OCI-M2 (cell line): ENCODE data around the gene MRPL9.
"Not testable (repeated sequence)": the region's sequence is repeated elsewhere in the genome, so short reads cannot be mapped to it uniquely, and the experiment has no call there.

Experiments
- DNase-seq: peaks from one replicate; lab custom pipeline; 2025; ENCODE audit not compliant: unreplicated experiment; lab: John Stamatoyannopoulos, UW

MRPL9 gene

DNA sequence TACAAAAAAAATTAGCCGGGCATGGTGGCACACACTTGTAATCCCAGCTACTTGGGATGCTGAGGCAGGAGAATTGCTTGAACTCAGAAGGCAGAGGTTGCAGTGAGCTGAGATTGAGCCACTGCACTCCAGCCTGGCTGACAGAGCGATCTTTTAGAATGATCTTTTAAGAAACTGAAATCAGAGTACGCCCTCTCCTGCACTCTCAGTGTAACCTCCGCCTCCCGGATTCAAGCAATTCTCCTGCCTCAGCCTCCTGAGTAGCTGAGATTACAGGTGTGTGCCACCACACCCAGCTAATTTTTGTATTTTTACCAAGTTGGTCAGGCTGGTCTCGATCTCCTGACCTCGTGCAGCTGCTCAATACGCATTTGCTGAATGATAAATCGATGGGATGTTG, 29.3 kb downstream of the MRPL9 start:
- not testable (repeated sequence) for DNase-seq

DNA sequence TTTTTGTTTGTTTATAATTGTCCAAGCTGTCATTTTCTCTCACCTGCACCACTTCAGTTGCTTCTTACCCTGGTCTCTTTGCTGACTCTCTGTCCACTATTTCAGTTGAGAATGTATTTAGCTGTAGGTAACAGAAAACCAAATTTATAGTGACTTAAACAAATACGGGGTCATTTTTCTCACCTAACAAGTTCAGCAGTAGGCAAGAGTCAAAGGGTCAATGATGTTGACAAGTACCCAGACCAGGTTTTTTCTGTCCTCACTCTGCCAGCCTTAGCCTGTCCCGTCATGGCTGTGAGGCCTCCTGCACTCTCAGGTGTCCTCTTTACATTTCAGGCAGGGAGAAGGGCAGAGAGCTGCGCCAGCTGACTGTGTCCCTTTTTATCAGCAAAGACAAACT, 30.2 kb downstream of the MRPL9 start:
- no peak for DNase-seq

DNA sequence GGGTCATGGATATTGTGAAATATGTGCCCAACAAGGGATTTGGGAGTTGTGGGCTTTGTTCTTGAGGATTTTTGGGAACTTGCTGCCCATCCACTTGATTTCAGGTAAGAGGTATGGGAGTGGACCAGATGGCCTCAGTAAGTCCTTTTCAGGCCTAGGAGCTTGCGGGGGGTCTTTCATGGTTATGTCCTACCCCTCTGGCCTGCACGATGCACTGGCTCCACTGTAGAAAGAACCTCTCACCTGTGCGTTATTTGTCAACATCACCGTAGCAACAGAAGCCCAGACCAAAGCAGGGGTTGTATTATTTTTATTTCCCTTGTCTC, 33.4 kb downstream of the MRPL9 start:
- DNase-seq = no peak

DNA sequence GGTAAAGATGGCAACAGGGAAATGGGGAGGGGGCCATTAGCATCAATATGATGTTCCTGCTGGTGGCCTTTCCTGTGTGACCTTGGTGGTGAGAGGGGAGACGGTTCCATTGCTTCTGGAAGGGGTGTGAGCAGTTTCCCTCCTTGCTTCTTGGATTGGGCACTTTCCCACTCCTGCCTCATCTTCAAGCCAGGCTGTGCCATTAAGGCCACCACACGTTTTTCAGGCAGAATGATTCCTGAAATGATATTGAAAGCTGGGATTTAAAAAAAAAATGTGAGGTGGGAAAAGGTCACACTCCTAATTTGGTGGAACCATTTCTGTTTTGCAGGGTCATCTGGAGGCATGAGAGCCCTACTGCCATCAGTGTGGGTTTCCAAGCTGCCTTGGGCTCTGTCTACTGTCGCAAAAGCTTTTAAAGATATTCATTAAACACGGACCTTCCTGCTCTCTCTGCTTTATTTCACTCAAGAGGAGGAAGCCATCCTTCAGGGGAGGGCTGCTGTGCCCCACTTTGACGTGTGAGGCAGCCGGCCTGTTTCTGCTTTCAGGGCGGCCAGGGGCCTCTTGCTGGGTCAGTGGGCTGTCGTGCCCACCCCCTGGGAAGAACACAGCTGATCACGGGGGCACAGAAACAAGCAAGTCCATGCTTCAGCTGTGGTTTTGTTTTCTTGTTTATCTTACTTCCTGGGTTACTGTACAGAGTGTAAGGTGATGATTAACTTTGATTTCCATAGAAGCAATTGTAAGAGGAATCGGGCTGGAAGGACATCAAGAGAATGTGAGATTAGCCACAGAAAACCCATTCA, 33.9 kb downstream of the MRPL9 start:
- no peak for DNase-seq

DNA sequence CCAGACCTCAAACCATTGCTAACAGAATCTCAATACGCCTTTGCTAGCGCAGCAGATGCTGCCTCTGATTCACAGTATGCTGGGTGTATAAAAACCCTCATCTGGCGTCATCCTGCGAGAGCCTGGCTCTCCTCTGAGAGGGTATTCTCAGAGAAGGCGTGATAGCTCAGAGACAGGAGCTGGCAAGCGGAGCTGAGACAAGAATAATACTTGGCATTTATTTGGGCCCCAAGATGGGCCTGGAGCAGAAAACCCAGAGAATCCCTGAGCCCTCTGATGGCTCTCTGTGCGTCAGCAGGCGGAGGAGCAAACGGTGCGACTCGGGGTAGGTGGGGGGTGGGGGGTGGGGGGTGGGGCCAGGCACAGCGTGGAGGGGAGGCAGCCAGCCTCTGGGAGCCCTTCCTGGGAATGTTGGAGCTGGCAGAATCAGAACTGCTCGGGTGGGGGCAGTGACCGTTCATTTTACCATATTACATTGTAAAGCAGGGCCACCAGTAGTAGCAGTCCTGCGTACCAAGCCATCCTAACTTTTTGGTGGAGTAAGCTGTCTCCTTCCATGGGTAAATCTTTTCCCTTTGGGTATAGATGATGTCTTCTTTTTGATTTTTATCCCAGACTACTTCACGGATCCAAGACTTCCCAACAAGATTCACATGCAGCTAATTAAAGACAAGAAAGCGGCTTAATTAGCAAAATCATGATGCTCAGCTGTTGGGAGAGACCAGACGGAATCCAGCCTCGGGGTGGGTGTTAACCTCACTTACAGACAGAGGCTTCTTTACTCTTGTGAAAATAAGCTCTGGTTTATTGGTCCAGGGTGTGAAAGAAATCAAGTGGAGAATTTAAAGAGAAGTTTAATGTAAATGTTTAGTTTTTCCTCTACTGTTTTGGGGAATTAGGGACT, 34.9 kb downstream of the MRPL9 start:
- no peak for DNase-seq

DNA sequence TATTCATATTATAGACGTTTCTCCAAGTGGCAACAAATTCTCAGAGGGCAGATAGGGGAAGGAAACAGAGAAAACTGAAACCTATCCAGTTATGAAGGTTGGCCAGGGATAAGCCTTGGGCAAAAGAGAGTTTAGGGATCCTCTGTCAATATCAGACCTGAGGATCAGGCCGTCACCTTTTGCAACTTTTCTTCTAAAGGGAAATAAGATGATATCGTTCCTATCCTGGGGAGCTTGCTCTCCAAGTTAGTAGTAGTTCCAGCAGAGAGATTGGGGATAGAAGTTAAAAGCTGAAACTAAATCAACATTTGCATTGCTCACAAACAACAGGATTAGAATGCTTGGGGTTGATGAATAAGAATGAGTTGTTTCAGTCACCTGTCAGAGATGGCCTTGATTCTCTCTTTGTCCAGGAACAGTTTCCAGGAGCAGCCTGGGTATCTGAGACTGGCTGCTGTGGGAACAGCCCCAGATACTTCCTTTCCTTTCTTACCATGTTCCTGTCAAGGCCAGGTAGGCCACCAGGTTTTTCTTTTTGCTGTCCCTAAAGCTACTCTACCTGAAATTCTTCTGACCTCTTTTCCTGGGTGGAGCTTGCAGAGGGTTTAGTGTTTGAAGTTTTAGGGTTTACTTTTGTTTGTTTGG, 39.4 kb downstream of the MRPL9 start:
- DNase-seq = no peak

DNA sequence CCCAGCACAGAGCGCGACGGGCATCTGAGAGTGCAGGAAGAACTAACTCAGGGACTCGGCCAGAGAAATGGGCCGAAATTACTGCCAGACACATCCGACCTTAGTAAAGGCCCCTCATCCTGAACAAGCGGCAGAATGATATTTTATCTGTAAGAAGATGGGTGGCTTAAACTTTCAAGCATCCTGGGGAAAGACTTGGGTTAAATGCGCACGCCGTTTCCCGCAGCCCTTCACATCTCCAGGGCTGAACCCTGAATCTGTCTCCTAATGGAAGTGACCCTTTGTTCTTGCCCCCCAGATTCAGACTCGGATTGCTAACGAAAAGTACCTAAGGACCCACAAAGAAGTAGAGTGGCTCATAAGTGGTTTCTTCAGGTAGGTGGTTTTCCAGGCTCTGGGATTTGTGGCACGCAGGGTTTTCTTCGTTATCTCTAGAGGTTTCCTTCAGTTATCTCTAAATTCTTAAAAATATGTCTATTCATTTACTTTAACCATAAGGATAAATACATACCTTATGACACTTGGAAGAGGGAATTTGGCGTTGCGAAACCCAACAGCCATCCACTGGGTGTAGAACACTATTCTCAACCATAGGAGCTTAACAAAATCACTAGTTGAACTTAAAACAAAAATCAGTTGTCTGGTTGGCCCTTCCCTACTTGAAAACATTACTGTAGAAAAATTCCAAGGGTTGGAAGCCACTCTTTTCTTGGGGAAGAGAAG, 41.3 kb downstream of the MRPL9 start:
- DNase-seq = no peak

DNA sequence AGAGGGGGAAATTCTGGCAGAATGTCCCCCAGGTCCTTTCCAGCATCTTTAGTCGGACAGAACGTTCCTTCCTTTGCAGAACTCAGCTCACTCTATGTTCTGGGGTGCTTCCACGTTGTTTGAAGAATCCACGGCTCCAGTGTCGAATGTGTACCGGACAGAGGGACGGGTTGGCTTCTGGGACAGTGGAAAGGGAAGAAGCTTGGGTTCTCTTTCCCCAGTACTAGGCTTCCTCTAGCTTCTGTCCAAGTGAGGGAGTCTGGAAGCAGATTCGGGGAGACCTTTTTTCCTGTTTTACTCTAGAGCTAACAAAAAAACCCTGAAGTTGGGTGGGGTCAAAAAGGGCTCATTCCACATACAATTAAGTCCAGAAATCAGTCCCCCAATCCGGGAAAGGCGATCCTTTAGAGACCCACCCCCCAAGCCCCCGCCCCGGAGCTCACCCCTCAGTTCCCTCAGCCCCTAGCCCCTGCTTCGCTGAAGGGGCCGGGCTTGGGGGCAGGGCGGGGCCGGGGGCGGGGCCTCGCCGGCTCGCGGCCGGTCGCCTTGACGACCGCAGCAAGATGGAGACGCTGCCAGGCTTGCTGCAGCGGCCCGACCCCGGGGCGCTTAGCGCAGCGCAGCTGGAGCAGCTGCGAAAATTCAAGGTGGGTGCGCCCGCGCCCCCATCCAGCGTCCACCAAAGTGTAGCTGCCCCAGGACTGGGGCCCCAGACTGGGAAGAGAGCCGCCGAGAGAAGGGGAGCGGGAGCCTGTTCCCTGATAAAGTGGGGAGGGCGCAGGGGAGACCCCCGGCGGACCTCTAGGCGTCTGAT, 42.1 kb downstream of the MRPL9 start, which contains the start of gene RIIAD1:
Gene RIIAD1, plus strand, starts transcription at position 549 of the 814 bp plus-strand sequence. Its CDS starts 15 bp downstream, at position 564.
- no peak for DNase-seq

DNA sequence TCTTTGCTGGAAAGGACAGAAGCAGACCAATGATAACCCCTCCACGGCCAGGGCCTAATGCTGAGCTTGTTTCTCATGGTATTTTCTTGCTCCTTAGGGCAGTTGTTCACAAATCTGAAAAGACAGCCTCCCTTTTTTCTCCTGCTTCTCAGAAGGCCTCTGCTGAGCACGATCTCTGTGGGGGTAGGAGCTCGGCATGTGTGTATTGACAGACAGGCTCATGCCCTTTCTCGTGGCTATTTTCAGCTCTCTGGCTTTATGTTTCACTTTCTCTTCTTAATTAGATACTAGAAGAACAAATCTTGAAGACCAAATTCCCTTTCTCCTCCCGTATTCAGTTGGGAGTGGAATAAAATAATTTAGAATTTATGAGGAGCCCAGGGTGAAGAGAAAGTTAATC, 42.7 kb downstream of the MRPL9 start:
- DNase-seq = no peak

DNA sequence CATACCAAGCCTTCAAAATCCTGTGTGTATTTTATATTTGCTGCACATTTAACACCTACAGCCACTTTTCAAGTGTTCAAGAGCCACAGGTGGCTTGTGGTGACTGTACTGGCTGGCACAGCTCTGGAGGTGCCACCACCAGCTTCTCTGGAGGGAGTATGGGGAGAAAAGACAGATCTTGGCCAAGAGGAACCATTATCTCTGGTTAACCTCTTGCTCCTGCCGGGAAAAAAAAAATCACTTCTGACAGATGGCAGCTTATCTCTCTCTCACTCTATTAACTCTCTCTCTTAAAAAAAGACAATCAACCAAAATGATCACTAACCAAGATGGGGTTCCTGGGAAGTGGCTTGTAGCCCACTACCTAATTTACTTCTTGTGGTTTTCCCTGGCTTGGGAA, 43.2 kb downstream of the MRPL9 start:
- no peak for DNase-seq

DNA sequence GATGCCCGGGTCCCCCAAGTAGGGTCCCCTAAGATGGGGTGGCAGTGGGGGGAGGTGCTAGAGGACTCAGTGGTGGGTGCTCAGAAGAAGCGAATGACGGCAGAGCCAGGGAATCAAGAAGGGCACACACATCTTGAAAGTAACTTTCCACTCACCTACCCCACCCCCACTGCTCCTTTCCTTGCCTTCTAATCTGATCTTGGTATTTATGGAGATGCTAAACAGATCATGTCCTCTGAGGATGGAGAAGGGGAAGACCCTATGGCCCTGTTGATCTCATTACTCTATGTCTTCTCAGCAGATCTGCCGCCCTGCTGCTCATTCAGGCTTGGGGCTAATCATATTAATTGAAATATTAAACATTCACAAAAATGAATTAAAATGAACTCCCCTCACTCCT, 44.6 kb downstream of the MRPL9 start:
- DNase-seq = no peak

DNA sequence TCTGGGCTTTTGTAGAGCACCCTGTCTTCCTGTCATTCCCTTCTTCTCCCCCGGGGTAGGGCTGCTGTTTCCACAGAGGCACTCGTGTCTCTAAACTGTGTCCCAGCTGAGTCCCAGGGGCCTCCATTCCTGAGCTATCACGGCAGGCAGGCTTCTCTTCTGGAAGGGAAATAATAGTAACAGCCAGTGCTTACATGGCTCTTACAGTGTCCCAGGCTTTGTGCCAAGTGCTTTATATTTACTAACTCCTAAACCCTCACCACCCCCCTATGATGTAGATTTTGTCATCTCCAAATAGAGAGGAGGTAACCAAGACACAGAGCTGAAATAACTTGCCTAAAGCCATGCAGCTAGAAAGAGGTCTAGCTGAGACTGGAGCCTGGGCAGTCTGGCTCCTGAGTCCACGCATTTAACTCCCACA, 45.3 kb downstream of the MRPL9 start:
- DNase-seq = no peak

DNA sequence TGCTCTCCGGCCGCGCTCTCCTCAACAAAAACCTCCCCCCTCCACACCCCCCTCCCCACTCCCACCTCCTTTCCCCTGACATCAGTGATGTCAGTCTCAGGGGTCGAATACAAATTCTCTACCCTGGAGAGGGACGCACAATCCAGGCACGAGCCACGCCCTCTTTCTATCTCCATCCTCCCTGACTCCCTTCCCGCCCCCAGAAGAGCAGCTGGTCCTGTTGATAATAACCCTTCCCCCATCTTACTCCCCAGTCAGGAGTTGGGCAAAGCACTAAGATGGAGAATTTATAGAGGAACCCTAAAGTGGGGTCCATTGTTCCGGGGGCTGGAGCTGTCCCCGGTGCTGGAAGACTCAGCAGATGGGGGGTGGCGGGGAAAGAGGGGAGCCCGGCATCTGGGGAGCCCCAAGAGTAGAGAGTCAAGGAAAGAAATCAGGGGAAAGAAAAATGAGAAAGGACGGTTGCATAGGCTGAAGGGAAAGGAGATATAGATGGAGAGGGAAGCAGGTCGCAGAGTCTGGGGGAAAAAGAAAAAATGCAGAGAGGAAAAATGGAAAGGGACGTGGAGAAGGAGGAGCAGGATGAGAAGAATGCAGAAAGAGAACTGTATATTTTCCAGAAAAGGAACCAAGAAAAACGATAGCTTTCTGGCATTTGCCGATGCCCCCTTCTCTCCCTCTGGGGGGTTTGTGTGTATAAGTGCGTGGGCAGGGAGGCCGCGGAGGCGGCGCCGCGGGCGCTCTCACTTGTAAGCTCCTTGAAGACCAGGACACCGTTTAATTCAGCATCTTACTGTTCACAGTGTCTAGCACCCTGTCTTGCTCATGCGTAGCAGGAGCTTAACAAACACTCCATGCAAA, 46.3 kb downstream of the MRPL9 start, which contains the start of gene CELF3:
Gene CELF3, minus strand, starts transcription at position 33 of the 861 bp plus-strand sequence. CDS start 783 bp downstream, outside the sequence.
- no peak for DNase-seq

DNA sequence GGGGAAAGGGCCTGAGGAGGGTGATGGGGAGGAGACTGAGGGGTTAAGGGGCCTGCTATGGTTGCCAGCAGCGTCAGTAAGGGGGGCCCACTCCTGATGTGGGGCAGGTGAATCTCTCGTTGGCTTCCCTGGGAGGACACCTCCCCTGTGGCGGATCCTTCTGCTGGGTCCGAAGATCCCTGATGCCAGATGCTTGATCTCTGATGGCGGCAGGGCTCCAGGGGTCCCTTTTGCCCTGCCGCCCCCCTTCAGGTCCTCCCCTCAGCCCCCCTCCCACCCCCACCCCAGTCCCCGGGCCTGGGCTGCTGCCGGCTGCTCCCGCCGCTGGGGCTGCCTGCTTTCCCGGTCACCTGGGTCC, 46.9 kb downstream of the MRPL9 start:
- no peak for DNase-seq

DNA sequence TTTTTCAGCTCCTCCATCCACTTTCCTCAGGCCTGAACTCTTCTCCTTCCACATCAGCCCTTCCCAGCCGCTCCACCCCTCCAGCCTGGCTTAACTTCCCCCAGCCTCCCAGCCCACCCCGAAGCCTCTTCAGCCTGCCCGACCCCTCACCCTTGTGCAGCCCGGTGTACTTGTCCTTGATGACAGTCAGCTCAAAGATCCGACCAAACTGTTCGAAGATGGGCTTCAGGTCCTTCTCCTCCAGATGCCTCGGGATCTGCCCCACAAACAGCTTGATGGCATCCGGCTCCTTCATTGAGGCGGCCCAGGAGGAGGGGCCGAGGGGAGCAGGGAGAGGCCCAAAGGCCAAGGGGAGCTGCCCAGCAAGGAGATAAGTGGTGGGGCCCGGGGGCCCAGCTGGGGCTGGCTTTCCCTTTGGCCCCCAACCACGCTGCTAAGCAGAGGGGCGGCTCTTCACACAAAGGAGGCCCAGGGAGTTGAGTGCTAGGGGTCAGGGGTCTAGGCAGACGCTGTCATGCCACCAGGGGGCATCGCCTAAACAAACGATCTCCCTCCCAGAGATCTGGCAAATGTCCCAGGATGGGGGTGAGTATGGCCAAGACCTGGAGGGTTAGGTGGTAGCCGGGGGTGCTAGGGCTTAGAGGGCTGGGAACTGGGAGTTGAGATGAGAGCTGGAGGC, 47.4 kb downstream of the MRPL9 start:
- no peak for DNase-seq

DNA sequence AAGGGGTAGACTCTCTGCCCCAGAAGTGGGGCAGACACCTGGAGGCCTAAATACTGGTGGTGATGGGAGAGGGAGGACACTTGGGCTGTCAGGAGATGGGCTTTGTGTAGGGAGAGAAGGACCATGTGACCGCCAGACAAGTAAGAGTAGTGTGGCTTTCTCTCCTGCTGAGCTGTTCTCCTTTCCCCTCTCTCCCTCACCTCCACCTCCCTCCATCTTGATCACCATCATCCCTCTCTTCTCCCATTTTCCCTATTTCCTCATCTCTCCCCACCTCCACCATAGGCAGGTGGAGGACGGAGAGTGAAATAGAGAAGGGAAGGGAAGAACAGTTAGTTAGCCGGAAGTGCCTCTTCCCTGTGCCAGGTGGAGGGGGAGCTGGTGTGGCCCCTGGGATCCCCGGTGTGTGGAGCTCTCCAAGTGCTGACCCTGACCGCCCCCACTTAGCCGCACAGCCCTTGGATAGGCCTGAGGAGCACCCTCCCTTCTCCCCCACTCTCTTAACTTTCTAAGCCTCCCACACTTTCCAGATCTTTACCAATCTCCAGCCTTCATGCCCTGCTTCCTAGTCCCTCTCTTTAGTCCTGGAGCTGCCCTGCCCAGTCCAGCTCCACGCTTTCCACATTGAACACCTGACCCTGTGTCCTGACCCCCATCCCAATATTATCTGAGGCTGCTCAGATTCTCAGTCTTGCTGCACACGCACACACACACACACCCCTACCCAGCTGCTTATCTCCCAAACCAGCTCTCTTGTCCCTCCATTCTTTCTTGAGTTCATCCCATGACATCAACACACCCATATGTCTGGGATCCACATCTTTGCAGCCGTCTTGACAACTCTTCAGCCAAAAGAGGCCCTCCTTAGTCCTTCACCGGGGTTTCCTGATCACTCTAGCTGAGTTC, 48.2 kb downstream of the MRPL9 start:
- no peak for DNase-seq

DNA sequence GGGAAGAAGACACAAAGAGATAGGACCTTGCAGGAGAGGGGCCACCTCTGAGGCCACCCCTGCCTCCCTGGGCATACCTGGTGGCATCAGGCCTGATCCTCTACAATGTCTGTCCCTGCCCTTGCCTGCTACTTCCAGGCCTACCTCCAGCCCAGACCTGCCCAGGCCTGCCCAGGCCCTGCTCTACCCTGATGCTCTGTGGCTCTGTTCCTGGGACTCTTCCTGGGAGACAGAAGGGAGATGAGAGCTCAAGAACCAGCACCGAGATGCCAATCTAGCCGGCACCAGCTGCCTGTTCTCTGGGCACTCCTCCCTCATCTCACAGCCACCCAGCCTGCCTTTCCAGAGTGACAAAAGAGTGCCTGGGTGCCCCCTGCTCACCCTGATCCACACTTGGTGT, 49.4 kb downstream of the MRPL9 start:
- DNase-seq = no peak

DNA sequence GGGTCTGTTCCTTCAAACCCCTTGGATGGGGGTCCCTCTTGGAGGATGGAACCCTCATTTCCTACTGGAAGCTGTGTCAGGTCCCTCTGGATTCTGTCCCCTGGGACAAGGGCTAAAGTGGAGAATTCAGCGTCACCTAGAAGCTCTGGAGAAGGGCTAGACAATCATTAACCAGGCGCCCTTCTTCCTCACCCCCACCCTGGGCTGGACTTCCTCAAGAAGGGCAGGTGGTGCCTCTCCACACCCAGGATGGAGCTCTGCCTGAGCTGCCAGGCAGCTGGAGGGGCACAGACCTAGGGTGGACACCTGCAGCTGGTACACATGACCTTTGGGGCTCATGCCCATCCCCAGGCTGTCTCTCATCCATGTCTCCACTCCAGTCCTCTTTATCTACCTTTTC, 50.3 kb downstream of the MRPL9 start:
- no peak for DNase-seq
